ENCODE measurements around the gene OGN. TPM values are rescaled to one million over a fixed set of nuclear protein-coding genes. Genes with fewer than 3 reads are reported as not detected.

Gene OGN
- total RNA-seq, 1 experiment from 2014 or later = not detected

- Histone ChIP-seq H3K9me3 (ENCODE audit: low read length) (no peaks in the 10 kb centered on the region), H3K9me2 (replicated peaks; ENCODE audit: low read length) (no peaks in the 10 kb centered on the region)
- ATAC-seq = no peak
Observed at GRCh38 chr9:92432972-92433548, 28.7 kb upstream of the OGN start.

GRCh38 chr9:92432350-92432749 lies 28.0 kb upstream of the OGN start:
- BruUV-seq (replicated peaks) = no TSS peak
- Histone ChIP-seq H3K4me1 (ENCODE audit: insufficient read depth, low read length) (no peaks in the 10 kb centered on the region), H3K4me2 (ENCODE audit: low read length) (no peak overlapping the region), H3K27me3 (ENCODE audit: low read length) (no peaks in the 10 kb centered on the region), H2AFZ (ENCODE audit: low read length) (no peak overlapping the region), H3K79me2 (ENCODE audit: low read length) (no peaks in the 10 kb centered on the region), H3K27ac (ENCODE audit: low read length) (no peak overlapping the region), H3K36me3 (ENCODE audit: low read depth, low read length) (no peaks in the 10 kb centered on the region), H3K9me2 (replicated peaks; ENCODE audit: low read length) (no peaks in the 10 kb centered on the region), H3K9me3 (ENCODE audit: low read length) (no peaks in the 10 kb centered on the region), H3K4me3 (ENCODE audit: low read length) (no peak overlapping the region), H3K9ac (ENCODE audit: low read length) (no peak overlapping the region), H4K20me1 (ENCODE audit: low read length) (no peaks in the 10 kb centered on the region), H3F3A (ENCODE audit: low read length, unreplicated experiment) (no peaks in the 10 kb centered on the region)
- CTCF ChIA-PET = no interaction called here
- intact Hi-C loops (cut with micrococcal nuclease) = no loop called here
- DNase-seq (no peak), ATAC-seq (no peak)
- TF ChIP-seq CTCF (conservative IDR thresholded peaks at IDR 0.05; ENCODE audit: low read depth, low read length) = no peak
- no peak for TF ChIP-seq EZH2phosphoT487 (IDR thresholded peaks at IDR 0.05; ENCODE audit: borderline replicate concordance, low read length)
- no peak for TF ChIP-seq EZH2 (IDR thresholded peaks at IDR 0.05; ENCODE audit: low read length, unreplicated experiment)
- POLR2A ChIA-PET (ENCODE audit: unreplicated experiment) = no interaction called here

More at GRCh38 chr9:92432972-92433548, 28.7 kb upstream of the OGN start:
- CTCF ChIA-PET = no interaction called here
- intact Hi-C loops (cut with micrococcal nuclease) = no loop called here
- BruUV-seq (replicated peaks) = no TSS peak
- no peak overlapping the region for H3K27ac ChIP-seq (ENCODE audit: low read length)
- H3F3A ChIP-seq (ENCODE audit: low read length, unreplicated experiment) = no peaks in the 10 kb centered on the region
- H3K4me1 ChIP-seq (ENCODE audit: insufficient read depth, low read length) = no peaks in the 10 kb centered on the region
- H2AFZ ChIP-seq (ENCODE audit: low read length) = no peak overlapping the region
- H4K20me1 ChIP-seq (ENCODE audit: low read length) = no peaks in the 10 kb centered on the region
- no peak overlapping the region for H3K4me3 ChIP-seq (ENCODE audit: low read length)
- DNase-seq = no peak
- no peaks in the 10 kb centered on the region for H3K27me3 ChIP-seq (ENCODE audit: low read length)
- H3K9ac ChIP-seq (ENCODE audit: low read length) = no peak overlapping the region
- H3K36me3 ChIP-seq (ENCODE audit: low read depth, low read length) = no peaks in the 10 kb centered on the region
- H3K4me2 ChIP-seq (ENCODE audit: low read length) = no peak overlapping the region
- TF ChIP-seq CTCF (conservative IDR thresholded peaks at IDR 0.05; ENCODE audit: low read depth, low read length) = no peak
- TF ChIP-seq EZH2phosphoT487 (IDR thresholded peaks at IDR 0.05; ENCODE audit: borderline replicate concordance, low read length) = no peak
- no peak for TF ChIP-seq EZH2 (IDR thresholded peaks at IDR 0.05; ENCODE audit: low read length, unreplicated experiment)
- H3K79me2 ChIP-seq (ENCODE audit: low read length) = no peaks in the 10 kb centered on the region
- POLR2A ChIA-PET (ENCODE audit: unreplicated experiment) = no interaction called here

GRCh38 chr9:92429836-92430235 lies 25.5 kb upstream of the OGN start:
- H3K36me3 ChIP-seq (ENCODE audit: low read depth, low read length) = no peaks in the 10 kb centered on the region
- ChIA-PET POLR2A (ENCODE audit: unreplicated experiment) (no interaction called here), CTCF (no interaction called here)
- no peak for TF ChIP-seq EZH2phosphoT487 (IDR thresholded peaks at IDR 0.05; ENCODE audit: borderline replicate concordance, low read length)
- TF ChIP-seq EZH2 (IDR thresholded peaks at IDR 0.05; ENCODE audit: low read length, unreplicated experiment) = no peak
- TF ChIP-seq CTCF (conservative IDR thresholded peaks at IDR 0.05; ENCODE audit: low read depth, low read length) = no peak
- H3K4me3 ChIP-seq (ENCODE audit: low read length) = no peak overlapping the region
- H2AFZ ChIP-seq (ENCODE audit: low read length) = no peak overlapping the region
- H3F3A ChIP-seq (ENCODE audit: low read length, unreplicated experiment) = no peaks in the 10 kb centered on the region
- H3K4me2 ChIP-seq (ENCODE audit: low read length) = no peak overlapping the region
- H3K9me3 ChIP-seq (ENCODE audit: low read length) = no peaks in the 10 kb centered on the region
- intact Hi-C loops (cut with micrococcal nuclease) = no loop called here
- H3K9ac ChIP-seq (ENCODE audit: low read length) = no peak overlapping the region
- ATAC-seq (no peak), DNase-seq (no peak)
- no peaks in the 10 kb centered on the region for H3K79me2 ChIP-seq (ENCODE audit: low read length)
- no peaks in the 10 kb centered on the region for H3K9me2 ChIP-seq (replicated peaks; ENCODE audit: low read length)
- no peaks in the 10 kb centered on the region for H3K4me1 ChIP-seq (ENCODE audit: insufficient read depth, low read length)
- H3K27ac ChIP-seq (ENCODE audit: low read length) = no peak overlapping the region
- no peaks in the 10 kb centered on the region for H4K20me1 ChIP-seq (ENCODE audit: low read length)
- H3K27me3 ChIP-seq (ENCODE audit: low read length) = no peaks in the 10 kb centered on the region
- BruUV-seq (replicated peaks) = no TSS peak

Data from PC-3 (cell line).